ENCODE results near the gene ARIH2.
"Not testable (repeated sequence)": the region's sequence is repeated elsewhere in the genome, so short reads cannot be mapped to it uniquely, and the experiment has no call there.

Gene ARIH2

DNA sequence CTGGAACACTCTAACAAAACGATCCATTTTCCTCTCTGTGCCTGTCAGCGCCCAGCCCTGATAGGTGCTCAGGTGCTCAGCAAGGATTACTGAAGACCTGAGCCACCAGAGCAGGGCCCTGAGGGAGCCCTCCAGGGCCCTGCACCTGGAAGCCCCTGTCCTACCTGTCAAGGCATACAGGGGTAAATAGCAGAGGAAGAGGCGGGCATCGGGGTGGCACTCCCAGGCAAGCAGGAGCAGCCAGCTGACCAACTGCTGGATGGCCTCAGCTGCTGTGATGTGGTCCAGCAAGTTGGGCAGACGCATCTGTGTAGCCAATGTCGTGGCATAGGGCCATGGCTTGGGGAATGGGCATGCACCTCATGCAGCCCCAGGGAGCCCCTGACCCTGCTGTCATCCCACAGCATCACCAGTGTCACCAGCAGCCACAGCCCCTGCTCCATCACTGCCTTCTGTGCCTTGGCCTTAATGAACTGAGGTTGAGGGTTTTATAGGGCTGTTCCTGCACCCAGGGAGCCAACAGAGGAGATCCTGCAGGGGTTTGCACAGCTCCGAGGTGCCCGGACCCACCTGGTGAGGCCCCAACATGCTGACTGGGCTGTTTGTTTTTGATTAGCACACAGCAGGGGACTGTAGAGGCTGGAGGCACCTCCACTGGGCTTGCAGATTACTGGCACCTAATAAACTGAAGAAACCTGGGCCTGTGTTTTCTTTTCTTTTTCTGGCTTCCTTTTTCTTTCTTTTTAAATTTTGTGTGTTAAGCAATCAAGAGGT is 80.6 kb downstream of the ARIH2 start:
- in situ Hi-C loops (cut with HindIII; ENCODE audit: low sequenced_read_pairs): no loop called here

DNA sequence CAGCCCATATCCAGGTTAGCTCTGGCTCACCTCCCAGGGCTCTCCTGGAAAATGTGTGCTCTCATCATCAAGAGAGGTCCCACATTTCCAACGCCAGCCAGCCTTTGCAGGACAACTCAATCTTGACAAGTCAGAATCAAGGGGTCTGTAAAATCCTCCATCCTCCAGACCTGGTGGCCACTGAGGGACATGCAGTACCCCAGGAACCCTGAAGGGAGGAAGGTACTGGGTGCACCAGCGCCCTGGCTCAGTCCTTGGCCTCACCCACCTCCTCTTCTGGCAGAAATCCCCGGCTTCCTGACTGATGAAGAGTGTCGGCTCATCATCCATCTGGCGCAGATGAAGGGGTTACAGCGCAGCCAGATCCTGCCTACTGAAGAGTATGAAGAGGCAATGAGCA is 82.5 kb downstream of the ARIH2 start:
- in situ Hi-C loops (cut with HindIII; ENCODE audit: low sequenced_read_pairs): no loop called here

DNA sequence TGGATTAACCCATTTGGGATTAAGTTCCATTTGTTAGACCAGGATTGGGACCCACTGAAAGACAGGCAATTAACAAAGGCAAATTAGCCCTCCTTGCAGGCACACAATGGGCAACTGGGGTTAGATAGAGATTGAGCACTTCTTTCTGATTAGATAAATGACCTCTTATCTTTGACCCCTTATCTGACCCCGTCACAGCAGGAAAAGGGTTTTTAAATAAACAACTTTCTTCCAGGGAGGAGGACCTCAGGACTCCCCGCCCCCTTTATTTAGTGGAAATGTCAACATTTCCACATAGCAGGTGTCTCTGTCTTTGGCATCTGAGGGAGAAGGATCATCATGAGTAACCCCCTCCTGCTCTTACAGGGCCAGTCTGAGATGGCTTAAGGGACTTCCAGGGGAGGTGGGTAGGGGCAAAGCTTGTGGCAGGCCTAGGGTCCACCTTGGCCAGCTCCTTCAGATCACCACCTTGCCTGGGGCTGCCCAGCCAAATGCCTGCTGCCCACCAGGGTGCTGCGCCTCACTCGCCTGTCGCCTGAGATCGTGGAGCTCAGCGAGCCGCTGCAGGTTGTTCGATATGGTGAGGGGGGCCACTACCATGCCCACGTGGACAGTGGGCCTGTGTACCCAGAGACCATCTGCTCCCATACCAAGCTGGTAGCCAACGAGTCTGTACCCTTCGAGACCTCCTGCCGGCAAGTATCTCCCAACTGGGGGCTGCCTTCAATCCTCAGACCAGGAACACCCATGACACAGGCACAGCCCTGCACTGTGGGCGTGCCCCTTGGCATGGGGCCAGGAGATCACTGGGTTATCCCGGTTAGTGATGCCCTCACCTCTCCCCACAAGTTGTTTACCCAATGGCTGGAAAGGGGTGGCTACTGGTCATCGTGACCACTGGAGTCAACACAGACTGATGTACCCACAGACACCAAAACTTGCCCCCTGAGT is 86.0 kb downstream of the ARIH2 start:
- in situ Hi-C loops (cut with HindIII; ENCODE audit: low sequenced_read_pairs): no loop called here

GRCh38 chr3:49005303-49005680 is 86.7 kb downstream of the ARIH2 start:
- in situ Hi-C loops (cut with HindIII; ENCODE audit: low sequenced_read_pairs): no loop called here

GRCh38 chr3:49005998-49006397 is 87.4 kb downstream of the ARIH2 start:
- in situ Hi-C loops (cut with HindIII; ENCODE audit: low sequenced_read_pairs): no loop called here

- in situ Hi-C loops (cut with HindIII; ENCODE audit: low sequenced_read_pairs): no loop called here
Measured at GRCh38 chr3:49006408-49007067, 87.9 kb downstream of the ARIH2 start.

GRCh38 chr3:49007068-49007770 is 88.6 kb downstream of the ARIH2 start, which contains the start of gene WDR6:
WDR6 (plus strand) TSS chr3:49007391; CDS start chr3:49007432, 41 bp downstream.
- in situ Hi-C loops (cut with HindIII; ENCODE audit: low sequenced_read_pairs): no loop called here

DNA sequence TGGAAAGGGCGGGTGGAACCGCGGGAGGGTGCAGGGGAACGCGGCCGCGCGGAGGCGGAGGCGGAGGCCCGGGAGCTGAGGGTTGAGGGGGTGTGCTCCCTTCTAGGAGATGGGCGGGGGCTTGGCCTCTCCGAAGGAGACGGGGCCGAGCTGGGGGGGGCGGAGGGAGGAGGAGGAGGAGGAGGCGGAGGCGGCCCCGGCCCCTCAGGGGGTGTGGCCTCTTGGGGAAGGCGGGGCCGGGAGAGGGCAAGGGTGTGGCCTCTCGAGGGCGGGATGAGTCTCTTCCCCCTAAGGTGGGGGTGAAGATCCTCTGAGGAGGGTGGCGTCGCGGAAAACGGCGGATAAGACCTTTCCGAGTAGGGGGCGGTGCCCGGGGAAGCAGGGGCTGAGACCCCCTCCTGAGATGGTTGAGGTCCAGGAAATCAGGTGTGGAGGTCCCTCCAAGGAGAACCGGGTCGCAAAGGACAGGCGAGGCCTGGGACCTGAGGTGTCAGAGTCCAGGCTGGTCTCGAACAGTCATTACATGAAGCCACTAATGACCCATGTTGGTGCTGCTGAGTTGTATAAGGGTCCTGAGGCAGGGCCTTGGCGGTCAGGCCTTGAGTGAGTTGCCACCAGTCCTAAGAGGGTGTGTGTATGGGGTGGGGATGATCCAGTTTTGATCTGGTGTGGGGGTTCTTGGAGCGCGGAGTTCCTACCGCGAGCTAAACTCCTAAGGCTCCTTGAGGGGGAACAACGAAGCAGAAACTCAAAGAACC is 89.3 kb downstream of the ARIH2 start:
- in situ Hi-C loops (cut with HindIII; ENCODE audit: low sequenced_read_pairs): no loop called here

GRCh38 chr3:49008627-49009026 is 90.0 kb downstream of the ARIH2 start:
- in situ Hi-C loops (cut with HindIII; ENCODE audit: low sequenced_read_pairs): not testable (repeated sequence)

DNA sequence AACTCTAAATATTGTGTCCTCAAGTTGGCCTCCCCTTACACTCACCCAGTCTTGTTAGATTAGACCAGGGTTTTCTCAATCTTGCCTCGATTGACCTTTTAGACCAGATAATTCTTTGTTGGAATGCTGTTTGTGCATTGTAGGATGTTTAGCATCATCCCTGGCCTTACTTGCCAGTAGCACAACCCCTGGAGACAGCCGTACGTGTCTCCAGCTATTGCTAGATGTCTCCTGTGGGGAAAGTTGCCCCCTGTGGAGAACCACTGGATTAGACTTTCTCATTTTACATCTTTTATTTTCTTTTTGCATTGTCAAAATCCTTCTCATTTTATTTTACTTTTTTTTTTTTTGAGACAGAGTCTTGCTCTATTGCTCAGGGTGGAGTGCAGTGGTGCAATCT is 90.8 kb downstream of the ARIH2 start:
- in situ Hi-C loops (cut with HindIII; ENCODE audit: low sequenced_read_pairs): no loop called here

DNA sequence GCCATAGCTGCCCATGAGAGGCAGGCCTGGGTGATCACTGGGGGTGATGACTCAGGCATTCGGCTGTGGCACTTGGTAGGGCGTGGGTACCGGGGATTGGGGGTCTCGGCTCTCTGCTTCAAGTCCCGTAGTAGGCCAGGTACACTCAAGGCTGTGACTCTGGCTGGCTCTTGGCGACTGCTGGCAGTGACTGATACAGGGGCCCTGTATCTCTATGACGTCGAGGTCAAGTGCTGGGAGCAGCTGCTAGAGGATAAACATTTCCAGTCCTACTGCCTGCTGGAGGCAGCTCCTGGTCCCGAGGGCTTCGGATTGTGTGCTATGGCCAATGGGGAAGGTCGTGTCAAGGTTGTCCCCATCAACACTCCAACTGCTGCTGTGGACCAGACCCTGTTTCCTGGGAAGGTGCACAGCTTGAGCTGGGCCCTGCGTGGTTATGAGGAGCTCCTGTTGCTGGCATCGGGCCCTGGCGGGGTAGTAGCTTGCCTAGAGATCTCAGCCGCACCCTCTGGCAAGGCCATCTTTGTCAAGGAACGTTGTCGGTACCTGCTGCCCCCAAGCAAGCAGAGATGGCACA is 93.9 kb downstream of the ARIH2 start:
- in situ Hi-C loops (cut with HindIII; ENCODE audit: low sequenced_read_pairs): no loop called here

- in situ Hi-C loops (cut with HindIII; ENCODE audit: low sequenced_read_pairs): no loop called here
Measured at GRCh38 chr3:49013113-49013737, 94.6 kb downstream of the ARIH2 start.

GRCh38 chr3:49013738-49014660 is 95.4 kb downstream of the ARIH2 start:
- in situ Hi-C loops (cut with HindIII; ENCODE audit: low sequenced_read_pairs): no loop called here

DNA sequence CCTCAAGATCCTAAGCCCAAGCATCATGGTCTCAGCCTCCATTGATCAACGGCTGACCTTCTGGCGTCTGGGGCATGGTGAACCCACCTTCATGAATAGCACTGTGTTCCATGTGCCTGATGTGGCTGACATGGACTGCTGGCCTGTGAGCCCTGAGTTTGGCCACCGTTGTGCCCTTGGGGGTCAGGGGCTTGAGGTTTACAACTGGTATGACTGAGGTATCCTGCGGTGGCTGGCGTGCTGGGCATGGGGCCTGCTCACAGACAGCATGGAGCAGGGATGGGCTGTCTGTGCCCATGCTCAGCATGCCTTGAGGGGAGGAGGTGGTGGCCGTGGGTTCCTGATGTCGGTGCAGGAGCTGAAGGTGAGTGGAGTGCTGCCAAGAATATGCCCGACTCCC is 96.4 kb downstream of the ARIH2 start:
- in situ Hi-C loops (cut with HindIII; ENCODE audit: low sequenced_read_pairs): no loop called here

- in situ Hi-C loops (cut with HindIII; ENCODE audit: low sequenced_read_pairs): no loop called here
Measured at GRCh38 chr3:49015765-49016164, 97.1 kb downstream of the ARIH2 start.

DNA sequence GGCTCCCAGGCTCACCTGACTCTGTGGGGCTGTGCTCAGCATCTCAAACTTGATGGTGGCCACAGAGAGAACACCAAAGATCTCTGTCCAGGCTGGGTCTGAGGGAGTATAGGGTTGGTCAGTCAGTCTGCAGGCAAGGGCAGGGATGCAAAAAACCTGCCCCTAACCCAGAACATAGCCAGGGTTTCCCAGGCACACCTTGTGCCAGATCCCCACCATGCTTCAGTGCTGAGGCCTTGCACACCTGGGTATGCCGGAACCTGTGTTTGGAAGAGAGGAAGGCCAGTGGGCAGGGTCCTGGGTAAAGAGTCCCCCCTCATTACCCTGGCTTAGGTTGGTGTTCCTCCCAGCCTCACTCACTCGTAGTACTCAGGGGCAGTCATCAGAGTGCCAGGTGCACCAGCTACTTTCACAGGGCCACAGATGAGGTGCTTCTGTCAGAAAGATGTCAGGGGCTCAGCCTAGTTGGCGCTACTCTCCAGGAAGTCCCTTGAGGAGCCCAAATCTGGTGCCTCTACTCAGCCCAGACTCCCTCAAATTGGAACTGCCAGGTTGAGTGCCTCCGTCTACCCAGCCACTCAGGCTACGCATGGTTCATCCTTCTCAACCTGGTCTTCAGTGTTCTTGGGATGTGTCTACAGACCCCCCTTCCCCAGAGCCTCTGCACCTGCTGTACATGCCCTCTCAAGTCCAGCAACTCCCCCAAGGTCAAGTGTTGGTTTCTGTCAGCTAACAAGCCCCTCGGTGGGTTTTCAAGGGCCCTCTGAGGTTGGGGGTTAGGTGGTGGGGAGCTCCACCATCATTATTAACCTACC is 98.0 kb downstream of the ARIH2 start:
- in situ Hi-C loops (cut with HindIII; ENCODE audit: low sequenced_read_pairs): no loop called here

DNA sequence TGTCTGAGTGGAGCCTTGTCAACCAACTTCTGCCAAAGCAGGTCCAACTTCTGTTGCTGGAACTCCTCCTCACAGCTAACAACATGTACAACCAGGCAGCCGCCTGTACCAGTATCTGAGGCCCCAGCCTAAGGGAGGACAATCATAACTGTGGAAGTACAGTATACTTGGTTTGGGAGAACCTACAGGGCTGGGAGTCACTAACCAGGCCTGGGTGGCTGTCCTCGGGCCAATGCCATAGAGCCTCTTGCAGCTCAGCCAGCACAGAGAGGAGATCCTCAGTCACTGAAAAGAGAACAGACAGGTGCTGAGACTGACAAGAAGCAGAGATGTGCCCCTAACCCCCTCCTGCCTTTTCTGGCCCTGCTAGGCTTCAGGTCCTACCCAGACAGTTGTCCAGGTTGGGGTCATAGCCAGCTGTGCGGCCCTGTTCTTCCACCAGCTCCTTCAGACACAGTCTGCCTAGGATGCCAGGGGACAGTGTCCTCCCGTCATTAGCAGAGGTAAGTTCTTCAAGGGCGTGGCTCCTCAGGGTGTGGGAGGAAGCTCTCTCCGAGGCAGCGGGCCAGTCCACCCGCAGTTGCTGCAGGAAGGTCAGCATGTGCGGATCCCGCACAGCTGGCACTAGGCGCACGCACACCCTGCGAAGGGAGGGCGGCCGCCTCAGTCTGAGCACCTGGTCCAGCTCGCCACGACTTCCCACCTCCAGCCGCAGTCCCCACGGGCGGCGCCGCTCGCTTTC is 98.8 kb downstream of the ARIH2 start:
- in situ Hi-C loops (cut with HindIII; ENCODE audit: low sequenced_read_pairs): no loop called here

Measured in endothelial cell of hepatic sinusoid (primary cell).